ENCODE data around the gene MINDY4B.

Gene MINDY4B

GRCh38 chr3:150825192-150825915, 79.9 kb downstream of the MINDY4B start:
- TF ChIP-seq, protein P1, sequence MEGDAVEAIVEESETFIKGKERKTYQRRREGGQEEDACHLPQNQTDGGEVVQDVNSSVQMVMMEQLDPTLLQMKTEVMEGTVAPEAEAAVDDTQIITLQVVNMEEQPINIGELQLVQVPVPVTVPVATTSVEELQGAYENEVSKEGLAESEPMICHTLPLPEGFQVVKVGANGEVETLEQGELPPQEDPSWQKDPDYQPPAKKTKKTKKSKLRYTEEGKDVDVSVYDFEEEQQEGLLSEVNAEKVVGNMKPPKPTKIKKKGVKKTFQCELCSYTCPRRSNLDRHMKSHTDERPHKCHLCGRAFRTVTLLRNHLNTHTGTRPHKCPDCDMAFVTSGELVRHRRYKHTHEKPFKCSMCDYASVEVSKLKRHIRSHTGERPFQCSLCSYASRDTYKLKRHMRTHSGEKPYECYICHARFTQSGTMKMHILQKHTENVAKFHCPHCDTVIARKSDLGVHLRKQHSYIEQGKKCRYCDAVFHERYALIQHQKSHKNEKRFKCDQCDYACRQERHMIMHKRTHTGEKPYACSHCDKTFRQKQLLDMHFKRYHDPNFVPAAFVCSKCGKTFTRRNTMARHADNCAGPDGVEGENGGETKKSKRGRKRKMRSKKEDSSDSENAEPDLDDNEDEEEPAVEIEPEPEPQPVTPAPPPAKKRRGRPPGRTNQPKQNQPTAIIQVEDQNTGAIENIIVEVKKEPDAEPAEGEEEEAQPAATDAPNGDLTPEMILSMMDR (IDR thresholded peaks at IDR 0.05; ENCODE audit: extremely low read depth, insufficient read depth, missing control alignments): no peak
- DNase-seq (ENCODE audit: low spot score): no peak
- in situ Hi-C loops (cut with MboI; ENCODE audit: low pct_unique_long_range_greater_than_20kb, low sequenced_read_pairs, unreplicated experiment): no loop called here

DNA sequence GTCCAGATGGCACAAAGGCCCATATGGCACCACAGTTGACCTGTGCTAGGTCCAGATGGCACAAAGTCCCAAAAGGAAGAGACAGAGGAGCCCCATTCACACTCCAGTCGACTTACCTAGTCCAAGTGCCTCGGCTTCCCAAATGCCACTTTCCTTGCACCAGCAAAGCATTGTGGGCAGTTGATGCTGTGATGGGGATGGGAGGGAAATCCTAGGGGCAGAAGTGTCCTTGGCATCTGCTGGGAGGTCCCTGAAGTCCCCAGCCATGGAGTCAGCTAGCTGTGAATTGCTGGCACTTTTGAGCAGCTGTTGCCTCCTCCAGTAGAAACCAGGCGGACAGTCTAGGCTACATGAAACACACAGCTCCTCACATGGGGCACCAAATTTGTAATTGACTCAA, 82.0 kb downstream of the MINDY4B start:
- TF ChIP-seq, protein P1 (IDR thresholded peaks at IDR 0.05; ENCODE audit: extremely low read depth, insufficient read depth, missing control alignments): no peak
- in situ Hi-C loops (cut with MboI; ENCODE audit: low pct_unique_long_range_greater_than_20kb, low sequenced_read_pairs, unreplicated experiment): no loop called here

DNA sequence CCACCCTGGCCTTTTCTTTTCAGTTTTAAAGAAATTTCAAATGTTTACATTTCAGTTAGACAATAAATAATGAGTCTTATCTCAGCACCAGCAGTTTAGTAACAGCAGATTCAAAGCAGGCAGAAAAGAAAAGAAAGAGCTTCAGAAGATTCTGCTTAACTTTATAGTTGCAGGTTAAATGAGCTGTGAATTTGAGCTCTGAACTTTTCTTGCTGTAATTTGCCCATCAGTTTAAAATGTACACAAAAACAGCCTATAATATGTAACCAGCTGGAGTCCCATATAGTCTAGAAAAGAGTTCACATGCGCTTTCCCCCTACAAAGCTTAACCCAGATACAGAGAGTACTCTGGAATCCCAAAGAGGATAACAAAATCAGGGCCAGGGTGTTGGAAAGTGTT, 82.6 kb downstream of the MINDY4B start:
- in situ Hi-C loops (cut with MboI; ENCODE audit: low pct_unique_long_range_greater_than_20kb, low sequenced_read_pairs, unreplicated experiment): no loop called here
- no peak for DNase-seq (ENCODE audit: low spot score)
- TF ChIP-seq, protein P1 (IDR thresholded peaks at IDR 0.05; ENCODE audit: extremely low read depth, insufficient read depth, missing control alignments): no peak

More for the DNA sequence above, 82.0 kb downstream of the MINDY4B start:
- DNase-seq (ENCODE audit: low spot score): no peak

Data from GM13977 (cell line).